ENCODE results near the gene TMPRSS9.

TMPRSS9 gene

DNA sequence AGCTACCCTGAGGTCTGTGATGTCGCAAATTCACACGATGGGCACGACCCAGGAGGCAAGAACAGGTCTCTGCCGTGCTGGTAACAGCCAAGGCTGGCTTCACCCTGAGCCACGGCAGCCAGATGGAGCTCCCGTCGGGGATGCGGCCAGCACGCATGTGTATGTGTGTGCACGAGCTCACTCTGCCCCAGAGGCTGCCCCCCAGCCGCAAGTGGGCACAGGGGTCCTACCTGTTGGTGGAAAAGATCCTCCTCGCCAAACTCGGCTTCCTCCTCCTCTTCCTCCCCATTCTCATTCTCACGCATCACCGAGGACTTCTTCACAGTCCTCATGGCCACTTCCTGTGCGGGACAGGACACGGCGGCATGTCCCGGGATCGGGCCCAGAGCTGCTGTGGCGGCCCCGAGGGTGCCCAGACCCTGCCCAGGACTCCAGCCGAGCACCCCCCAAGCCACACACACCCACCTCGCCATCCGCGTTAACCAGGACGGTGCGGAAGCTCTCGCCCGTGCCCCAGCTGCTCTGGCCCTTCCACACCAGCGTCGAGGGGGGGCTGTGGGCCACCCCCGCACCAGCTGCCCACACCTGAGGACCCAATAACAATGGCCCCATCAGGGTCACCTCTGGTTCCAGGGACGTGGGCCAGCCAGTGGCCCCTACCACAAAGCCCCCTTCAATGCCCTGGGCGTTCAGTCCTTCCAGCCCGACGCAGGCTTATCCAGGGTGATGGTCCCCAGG lies 71.4 kb downstream of the TMPRSS9 start:
- TF ChIP-seq, protein P1, sequence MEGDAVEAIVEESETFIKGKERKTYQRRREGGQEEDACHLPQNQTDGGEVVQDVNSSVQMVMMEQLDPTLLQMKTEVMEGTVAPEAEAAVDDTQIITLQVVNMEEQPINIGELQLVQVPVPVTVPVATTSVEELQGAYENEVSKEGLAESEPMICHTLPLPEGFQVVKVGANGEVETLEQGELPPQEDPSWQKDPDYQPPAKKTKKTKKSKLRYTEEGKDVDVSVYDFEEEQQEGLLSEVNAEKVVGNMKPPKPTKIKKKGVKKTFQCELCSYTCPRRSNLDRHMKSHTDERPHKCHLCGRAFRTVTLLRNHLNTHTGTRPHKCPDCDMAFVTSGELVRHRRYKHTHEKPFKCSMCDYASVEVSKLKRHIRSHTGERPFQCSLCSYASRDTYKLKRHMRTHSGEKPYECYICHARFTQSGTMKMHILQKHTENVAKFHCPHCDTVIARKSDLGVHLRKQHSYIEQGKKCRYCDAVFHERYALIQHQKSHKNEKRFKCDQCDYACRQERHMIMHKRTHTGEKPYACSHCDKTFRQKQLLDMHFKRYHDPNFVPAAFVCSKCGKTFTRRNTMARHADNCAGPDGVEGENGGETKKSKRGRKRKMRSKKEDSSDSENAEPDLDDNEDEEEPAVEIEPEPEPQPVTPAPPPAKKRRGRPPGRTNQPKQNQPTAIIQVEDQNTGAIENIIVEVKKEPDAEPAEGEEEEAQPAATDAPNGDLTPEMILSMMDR (IDR thresholded peaks at IDR 0.05; ENCODE audit: extremely low read depth, missing control alignments): no peak
- DNase-seq (ENCODE audit: low spot score): no peak

DNA sequence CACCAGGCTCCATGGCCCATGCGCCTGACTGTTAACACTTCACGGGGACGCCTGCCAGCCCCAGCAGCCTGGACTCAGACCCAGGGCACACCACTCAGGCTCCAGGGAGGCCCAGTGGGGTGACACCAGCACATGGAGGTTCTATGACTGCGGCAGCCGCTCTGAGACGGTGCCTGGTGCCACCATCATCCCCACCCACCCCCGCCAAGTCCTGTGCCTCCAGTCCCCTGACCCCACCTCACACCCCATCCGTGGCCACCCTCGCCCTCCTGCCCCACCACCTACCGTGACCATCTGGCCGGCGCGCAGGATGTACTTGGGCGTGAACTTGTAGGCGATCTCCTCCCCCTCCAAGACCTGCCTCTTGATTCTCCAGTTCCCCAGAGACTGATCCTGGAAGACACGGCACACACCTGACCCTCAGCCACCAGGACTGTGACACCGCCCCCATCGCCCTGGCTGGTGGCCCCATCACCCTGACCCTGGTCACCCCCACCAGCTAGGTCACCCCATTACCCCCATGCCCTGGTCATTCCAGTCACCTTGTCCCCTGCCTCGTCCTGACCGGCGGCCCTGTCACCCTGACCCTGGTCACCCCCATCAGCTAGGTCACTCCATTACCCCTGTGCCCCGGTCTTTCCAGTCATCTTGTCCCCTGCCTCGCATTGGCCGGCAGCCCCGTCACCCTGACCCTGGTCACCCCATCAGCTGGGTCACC lies 72.2 kb downstream of the TMPRSS9 start:
- DNase-seq (ENCODE audit: low spot score): no peak
- TF ChIP-seq, protein P1 (IDR thresholded peaks at IDR 0.05; ENCODE audit: extremely low read depth, missing control alignments): no peak

DNA sequence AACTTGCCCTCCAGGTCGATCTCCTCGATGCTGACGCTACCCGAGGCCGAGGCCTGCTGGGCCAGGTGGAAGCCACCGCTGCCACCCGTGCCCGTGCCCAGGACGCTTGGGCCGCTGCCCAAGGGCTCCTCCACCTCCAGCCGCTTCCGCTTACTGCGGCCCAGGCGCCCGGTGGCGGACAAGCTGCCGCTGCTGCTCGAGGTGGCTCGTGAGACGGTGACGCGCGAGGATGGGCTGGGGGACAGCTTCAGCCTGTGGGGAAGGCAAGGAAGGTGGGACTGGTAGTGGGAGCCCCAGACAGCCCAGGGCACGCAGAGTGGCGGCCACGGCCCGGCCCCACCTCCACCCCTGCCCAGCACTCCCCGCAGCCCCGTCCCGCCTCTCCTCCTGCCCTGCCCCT lies 73.8 kb downstream of the TMPRSS9 start:
- DNase-seq (ENCODE audit: low spot score): no peak
- TF ChIP-seq, protein P1 (IDR thresholded peaks at IDR 0.05; ENCODE audit: extremely low read depth, missing control alignments): no peak

DNA sequence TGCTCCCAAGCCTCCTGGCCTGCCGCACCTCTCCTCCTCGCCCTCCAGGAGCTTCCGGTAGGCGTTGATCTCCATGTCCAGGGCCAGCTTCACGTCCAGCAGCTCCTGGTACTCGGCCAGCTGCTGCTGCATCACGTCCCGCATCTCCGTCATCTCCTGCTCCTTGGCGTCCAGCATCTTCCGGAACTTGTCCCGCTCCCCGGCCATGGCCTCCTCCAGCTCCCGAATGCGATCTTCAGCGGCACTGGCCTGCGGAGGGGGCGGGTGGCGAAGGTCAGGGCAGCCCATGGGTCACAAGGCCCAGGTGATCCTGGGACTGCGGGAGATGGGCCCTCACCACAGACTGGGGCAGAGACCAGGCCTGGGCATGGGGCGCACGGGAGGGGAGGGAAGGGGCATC lies 74.2 kb downstream of the TMPRSS9 start:
- TF ChIP-seq, protein P1 (IDR thresholded peaks at IDR 0.05; ENCODE audit: extremely low read depth, missing control alignments): no peak

DNA sequence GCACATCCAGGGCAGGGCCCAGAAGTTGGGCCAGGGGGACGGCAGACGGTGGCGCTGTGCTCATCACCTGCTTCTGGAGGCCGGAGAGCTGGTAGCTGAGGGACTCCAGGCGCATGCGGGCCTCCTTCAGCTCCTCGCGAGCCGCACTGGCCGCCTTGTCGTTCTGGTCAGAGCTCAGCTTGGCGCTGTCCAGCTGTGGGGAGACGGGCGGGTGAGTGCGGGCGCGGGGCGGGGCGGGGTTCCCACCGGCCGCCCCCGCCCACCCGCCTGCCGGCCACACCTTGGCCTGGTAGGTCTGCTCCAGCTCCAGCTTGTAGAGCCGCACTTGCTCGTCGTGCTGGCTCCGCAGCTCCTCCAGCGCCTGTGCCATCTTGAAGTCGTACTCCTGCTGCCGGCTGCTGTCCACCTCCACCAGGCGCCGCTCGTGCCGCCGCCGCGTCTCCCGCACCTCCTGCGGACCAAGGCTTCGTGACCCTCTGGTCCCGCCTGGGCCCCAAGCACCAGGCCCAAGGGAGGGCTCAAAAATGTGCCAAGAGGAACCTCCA lies 74.7 kb downstream of the TMPRSS9 start:
- no peak for DNase-seq (ENCODE audit: low spot score)
- TF ChIP-seq, protein P1 (IDR thresholded peaks at IDR 0.05; ENCODE audit: extremely low read depth, missing control alignments): no peak

More for the DNA sequence above, 74.2 kb downstream of the TMPRSS9 start:
- DNase-seq (ENCODE audit: low spot score): no peak

DNA sequence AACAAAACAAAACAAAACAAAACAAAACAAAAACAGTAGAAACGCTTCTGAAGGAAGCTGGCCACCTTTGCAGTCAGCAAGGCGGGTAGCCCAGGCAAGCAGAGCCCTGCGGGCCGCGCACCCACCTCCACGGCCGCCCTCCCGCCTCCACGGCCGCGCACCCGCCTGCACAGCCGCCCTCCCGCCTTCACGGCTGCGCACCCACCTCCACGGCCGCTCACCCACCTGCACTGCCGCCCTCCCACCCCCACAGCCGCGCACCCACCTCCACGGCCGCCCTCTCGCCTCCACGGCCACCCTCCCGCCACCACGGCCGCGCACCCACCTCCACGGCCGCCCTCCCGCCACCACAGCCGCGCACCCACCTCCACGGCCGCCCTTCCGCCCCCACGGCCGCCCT lies 76.3 kb downstream of the TMPRSS9 start:
- no peak for DNase-seq (ENCODE audit: low spot score)
- TF ChIP-seq, protein P1 (IDR thresholded peaks at IDR 0.05; ENCODE audit: extremely low read depth, missing control alignments): no peak

DNA sequence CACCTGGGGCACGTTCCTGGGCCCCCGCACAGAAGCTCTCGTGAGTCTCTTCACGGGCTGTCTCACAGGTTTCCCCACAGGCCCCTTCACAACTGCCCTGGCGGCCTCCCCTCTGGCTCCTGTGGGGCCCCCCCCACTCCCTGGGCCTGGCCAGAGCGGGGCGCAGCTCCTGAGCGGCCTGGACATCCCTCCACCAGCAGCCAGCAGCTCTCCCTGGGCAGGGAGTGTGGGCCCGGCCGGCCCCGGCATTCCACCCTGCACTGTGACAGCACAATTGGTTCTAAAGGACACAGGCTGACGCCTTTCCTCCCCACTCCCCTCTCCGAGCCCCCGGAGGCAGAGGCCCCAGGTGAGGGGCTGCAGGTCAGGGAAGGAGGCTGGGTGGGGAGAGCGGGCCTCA lies 76.9 kb downstream of the TMPRSS9 start:
- no peak for DNase-seq (ENCODE audit: low spot score)
- TF ChIP-seq, protein P1 (IDR thresholded peaks at IDR 0.05; ENCODE audit: extremely low read depth, missing control alignments): no peak
